ENCODE data around the gene KCNMA1.
"Not testable (repeated sequence)": the region's sequence is repeated elsewhere in the genome, so short reads cannot be mapped to it uniquely, and the experiment has no call there.

Gene KCNMA1

GRCh38 chr10:77417359-77417758 is 220.2 kb downstream of the KCNMA1 start:
- DNase-seq (ENCODE audit: low read depth) = no peak

- no peak for DNase-seq (ENCODE audit: low read depth)
Measured at GRCh38 chr10:77416311-77417135, 221.1 kb downstream of the KCNMA1 start.

- no peak for DNase-seq (ENCODE audit: low read depth)
Measured at GRCh38 chr10:77415313-77415960, 222.2 kb downstream of the KCNMA1 start.

DNA sequence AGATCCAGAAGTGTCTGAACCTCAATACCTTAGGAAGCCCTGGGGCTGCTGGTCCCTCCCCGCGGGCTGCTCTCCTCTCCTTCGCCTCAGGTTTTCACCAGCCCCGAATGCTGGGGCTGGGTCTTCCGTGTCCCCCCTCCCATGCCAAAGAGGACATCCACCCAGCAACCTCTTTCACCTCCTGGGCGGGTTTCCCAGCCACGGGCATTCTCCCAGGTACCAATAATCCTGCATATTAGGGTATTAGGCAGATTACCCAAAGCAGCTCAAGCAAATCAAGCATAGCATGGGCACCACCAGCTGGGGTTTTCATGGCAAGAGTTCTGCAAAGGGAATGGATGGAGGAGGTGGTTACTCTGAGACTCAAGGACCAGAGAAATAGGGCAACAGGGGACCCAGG is 224.4 kb downstream of the KCNMA1 start:
- no peak for DNase-seq (ENCODE audit: low read depth)

DNA sequence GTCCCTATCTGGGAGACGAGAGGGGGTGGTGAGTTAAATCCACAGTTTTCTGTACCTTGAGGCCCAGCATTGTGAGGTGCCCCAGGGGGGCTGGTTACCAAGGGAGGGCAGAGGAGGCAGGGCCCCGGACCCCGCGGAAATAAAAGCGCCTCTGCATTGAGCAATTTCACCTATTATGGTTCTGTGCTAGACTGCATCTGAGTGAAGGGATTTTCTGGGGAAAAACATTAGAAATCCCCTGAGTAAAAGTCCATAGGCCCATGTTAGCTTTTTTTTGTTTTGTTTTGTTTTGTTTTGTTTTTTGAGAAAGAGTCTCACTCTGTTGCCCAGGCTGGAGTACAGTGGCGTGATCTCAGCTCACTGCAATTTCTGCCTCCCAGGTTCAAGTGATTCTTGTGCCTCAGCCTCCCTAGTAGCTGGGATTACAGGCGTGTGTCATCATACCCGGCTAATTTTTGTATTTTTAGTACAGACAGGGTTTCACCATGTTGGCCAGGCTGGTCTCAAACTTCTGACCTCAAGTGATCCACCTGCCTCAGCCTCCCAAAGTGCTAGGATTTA is 225.0 kb downstream of the KCNMA1 start:
- not testable (repeated sequence) for DNase-seq (ENCODE audit: low read depth)

- DNase-seq (ENCODE audit: low read depth) = no peak
Measured at GRCh38 chr10:77411805-77412204, 225.8 kb downstream of the KCNMA1 start.

DNA sequence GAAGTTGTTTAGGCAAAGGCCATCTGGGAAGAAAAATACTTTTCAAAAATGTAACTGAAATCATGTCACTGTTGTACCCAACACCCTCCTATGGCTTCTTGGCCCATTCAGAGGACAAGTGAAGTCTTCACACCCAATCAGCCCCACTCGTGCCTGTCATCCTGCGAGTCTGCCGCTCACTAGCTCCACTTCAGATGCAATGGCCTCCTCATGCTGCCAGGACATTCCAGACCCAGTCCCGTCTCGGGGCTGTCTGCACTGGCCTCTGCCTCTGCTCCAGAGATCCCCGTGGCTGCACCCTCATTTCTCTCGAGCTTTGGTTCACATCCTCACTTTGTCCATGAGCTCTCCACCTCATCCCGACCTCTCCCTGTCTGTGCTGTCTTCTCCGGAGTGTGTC is 227.1 kb downstream of the KCNMA1 start:
- DNase-seq (ENCODE audit: low read depth) = no peak

GRCh38 chr10:77409697-77410471 is 227.7 kb downstream of the KCNMA1 start:
- no peak for DNase-seq (ENCODE audit: low read depth)

- DNase-seq (ENCODE audit: low read depth) = no peak
Measured at GRCh38 chr10:77408259-77408658, 229.3 kb downstream of the KCNMA1 start.

- DNase-seq (ENCODE audit: low read depth) = no peak
Measured at GRCh38 chr10:77406764-77407430, 230.7 kb downstream of the KCNMA1 start.

DNA sequence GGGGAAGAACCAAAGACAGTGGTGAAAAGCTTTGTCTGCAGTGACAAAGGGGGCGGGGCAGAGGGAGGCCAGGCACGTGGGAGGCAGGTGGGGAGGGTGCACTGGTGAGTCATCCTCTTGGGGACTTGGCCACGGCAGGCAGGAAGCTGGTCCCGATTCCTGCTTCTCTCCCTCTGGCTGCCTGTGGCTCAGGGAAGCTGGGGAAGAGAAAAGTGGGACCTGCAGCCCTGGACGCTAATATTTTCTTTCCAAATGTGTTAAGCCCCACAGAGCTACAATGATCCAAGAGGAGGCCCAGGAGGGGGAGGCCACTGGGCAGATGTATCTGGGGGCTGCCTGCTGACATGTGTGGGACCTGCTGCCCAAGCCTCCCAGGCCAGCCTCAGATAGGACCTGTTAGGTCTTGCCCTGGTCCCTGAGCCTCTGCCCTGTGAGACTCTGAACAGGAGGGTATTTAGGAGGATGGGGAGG is 231.8 kb downstream of the KCNMA1 start:
- no peak for DNase-seq (ENCODE audit: low read depth)

DNA sequence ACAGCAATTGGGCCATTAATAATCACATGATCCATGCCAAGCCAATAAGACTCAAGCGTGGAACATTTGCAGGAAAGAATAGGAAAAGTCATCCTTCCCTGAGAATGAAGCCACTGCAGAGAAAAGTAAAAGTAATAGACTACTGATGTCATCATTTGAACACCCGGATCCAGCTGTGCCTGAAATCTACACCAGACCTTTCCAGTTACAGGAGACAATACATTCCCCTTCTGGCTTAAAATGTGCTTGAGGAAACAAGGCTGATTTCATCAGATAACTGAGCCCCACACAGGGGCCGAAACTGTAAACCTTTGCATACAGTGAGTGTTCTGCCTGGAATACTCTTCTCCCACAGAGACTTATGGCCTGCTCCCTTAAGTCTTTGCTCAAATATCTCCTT is 232.8 kb downstream of the KCNMA1 start:
- DNase-seq (ENCODE audit: low read depth) = no peak

- DNase-seq (ENCODE audit: low read depth) = no peak
Measured at GRCh38 chr10:77403761-77404160, 233.8 kb downstream of the KCNMA1 start.

DNA sequence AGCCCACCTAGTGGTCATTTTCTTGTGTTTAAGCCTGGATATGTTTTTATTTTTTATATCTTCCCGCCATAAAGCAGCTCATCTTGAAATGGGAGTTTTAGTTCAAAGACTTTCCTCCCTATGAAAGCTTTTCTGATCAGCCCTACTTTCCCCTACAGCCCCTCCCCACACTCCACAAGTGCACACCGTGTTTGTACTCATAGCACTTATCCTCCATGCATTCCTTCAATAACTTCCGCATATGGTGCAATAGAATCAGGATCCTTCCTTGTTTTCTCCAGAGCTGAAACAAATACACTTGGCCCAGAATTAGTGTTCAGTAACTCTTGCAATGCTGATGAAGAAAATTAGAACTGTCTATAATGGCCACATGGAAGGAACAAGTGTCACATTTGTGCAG is 235.9 kb downstream of the KCNMA1 start:
- no peak for DNase-seq (ENCODE audit: low read depth)

DNA sequence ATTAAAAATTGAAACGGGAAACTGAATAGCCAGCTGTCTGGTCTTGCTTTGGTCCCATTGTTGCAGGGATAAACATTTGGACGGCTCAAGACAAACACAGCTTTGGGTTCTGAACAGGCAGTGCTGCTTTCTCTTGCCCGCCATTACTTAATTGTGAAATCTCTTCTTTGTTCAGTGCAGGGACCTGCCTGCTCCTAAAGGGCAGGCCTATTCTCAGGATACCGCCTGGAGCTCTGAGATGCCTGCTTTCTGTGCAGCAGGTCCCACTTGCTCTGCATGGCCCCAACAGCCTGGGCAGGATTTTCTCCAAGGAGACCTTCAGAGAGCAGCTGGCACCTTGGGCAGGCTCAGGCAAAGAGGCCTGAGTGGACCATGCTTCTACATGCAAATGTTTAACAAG is 237.6 kb downstream of the KCNMA1 start:
- DNase-seq (ENCODE audit: low read depth) = no peak

GRCh38 chr10:77398986-77399755 is 238.4 kb downstream of the KCNMA1 start:
- DNase-seq (ENCODE audit: low read depth) = no peak

GRCh38 chr10:77398558-77398957 is 239.1 kb downstream of the KCNMA1 start:
- DNase-seq (ENCODE audit: low read depth) = no peak

- no peak for DNase-seq (ENCODE audit: low read depth)
Measured at GRCh38 chr10:77397103-77397502, 240.5 kb downstream of the KCNMA1 start.

DNA sequence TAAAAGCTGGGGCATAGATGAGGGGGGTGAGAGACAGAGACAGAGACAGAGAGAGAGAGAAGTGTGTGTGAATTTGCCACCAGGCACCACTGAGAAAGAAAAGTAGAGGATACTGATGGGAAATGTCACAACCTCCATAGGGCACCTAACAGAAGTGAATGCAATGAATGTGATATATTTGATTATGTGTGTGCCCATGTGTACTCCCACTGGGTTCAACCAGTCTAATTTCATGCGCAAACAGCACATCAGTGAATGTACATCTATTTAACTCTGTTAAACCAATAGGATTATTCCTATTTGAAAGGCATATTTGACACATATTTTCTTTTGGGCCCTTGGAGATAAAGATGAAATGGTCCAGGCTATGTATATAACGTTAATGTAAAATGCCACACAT is 241.3 kb downstream of the KCNMA1 start:
- no peak for DNase-seq (ENCODE audit: low read depth)

DNA sequence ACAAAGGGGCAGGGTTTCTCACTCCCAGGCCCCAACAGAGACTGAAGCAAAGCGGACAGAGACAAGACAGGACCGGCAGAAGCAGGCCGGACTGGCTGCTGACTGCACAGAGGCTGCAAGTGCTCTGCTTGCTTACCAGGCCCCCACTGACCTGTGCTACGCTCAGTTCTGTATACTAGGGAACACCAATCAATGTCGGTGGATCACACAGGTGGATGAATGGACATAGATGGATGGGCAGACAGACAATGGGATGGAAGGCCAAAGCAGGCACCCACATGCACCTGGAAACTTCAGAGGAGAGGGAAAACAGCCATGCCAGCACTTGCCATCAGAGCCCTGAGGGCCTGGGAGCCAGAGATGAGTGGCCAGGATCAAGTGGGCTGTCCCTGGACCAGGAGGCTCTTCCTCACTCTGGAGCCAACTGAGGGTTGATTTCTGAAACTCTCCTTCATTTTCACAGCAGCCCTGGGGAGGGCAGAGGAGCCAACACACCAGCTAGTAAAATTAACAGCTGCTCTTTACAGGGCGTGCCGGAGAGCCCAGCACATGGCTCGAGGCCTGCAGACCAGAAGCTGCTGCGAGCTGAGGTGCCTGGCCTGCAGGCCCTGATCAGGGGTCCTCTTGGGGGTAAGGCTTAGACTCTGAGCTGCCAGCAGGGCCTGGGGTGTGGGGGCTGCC is 243.6 kb downstream of the KCNMA1 start:
- no peak for DNase-seq (ENCODE audit: low read depth)

DNA sequence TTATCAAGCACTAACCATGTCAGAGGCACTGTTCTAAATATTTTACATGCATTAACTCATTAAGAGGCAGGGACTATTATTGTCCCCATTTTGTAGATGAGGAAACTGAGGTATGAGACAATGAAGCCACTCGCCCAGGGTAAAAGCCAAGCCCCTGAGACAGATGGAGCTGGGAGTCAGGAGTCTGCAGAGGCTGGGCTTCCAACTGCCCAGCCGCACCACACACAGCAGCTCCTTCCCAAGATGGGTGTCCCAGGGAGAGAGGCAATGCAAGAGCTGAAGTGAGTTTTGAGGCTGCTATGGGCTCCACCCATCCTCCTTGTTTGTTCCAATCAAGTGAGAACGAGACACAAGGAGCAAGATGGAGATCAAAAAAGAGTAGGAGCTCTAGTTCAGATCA is 244.2 kb downstream of the KCNMA1 start:
- no peak for DNase-seq (ENCODE audit: low read depth)

All from activated T-helper 9 cell treated with anti-CD3 and anti-CD28 coated beads, Interleukin-2, amount 50 U/mL, for 16 hours (primary cell).